ENCODE data around the gene NAP1L1.
A peak's percentile ranks its signal among the peaks of the same experiment; 100 is the strongest.

The NAP1L1 gene

GRCh38 chr12:76040461-76040860 lies 44.0 kb downstream of the NAP1L1 start:
- WGBS (ENCODE audit: insufficient coverage, insufficient read length) = no CpG with 5 or more reads among the region's 4 CpGs
- no peak overlapping the region for H3K27ac ChIP-seq (ENCODE audit: low read length)
- DNase-seq (ENCODE audit: low read depth, low spot score) = no peak
- peaks cover 1% of the 10 kb centered on the region; the same call in 1 of the 2 replicates for H3K4me1 ChIP-seq (ENCODE audit: control insufficient read depth, insufficient read depth, low read length)
- no peaks in the 10 kb centered on the region for H3K27me3 ChIP-seq (ENCODE audit: control insufficient read depth, insufficient read depth, low read length)
- no peak overlapping the region for H3K4me3 ChIP-seq (ENCODE audit: low read length)
- no peaks in the 10 kb centered on the region for H3K9me3 ChIP-seq (ENCODE audit: control insufficient read depth, insufficient read depth, low read length)
- no peaks in the 10 kb centered on the region; the same call in 1 of the 2 replicates for H3K36me3 ChIP-seq (ENCODE audit: control insufficient read depth, insufficient read depth, low read length)

- DNase-seq (ENCODE audit: low read depth, low spot score) = no peak
- no peaks in the 10 kb centered on the region; the same call in 1 of the 2 replicates for H3K36me3 ChIP-seq (ENCODE audit: control insufficient read depth, insufficient read depth, low read length)
- H3K27ac ChIP-seq (ENCODE audit: low read length) = no peak overlapping the region
- no peaks in the 10 kb centered on the region for H3K27me3 ChIP-seq (ENCODE audit: control insufficient read depth, insufficient read depth, low read length)
- H3K4me3 ChIP-seq (ENCODE audit: low read length) = no peak overlapping the region
- no CpG with 5 or more reads among the region's 2 CpGs for WGBS (ENCODE audit: insufficient coverage, insufficient read length)
- H3K9me3 ChIP-seq (ENCODE audit: control insufficient read depth, insufficient read depth, low read length) = no peaks in the 10 kb centered on the region
- H3K4me1 ChIP-seq (ENCODE audit: control insufficient read depth, insufficient read depth, low read length) = peaks cover 1% of the 10 kb centered on the region; the same call in 1 of the 2 replicates
Observed at GRCh38 chr12:76038176-76038575, 46.3 kb downstream of the NAP1L1 start.

GRCh38 chr12:76037130-76038103 lies 47.1 kb downstream of the NAP1L1 start:
- no peaks in the 10 kb centered on the region for H3K36me3 ChIP-seq (ENCODE audit: control insufficient read depth, insufficient read depth, low read length)
- no peak overlapping the region for H3K4me3 ChIP-seq (ENCODE audit: low read length)
- no peak overlapping the region for H3K27ac ChIP-seq (ENCODE audit: low read length)
- no peak for DNase-seq (ENCODE audit: low read depth, low spot score)
- H3K9me3 ChIP-seq (ENCODE audit: control insufficient read depth, insufficient read depth, low read length) = no peaks in the 10 kb centered on the region
- peaks cover 1% of the 10 kb centered on the region; the same call in 1 of the 2 replicates for H3K4me1 ChIP-seq (ENCODE audit: control insufficient read depth, insufficient read depth, low read length)
- WGBS (ENCODE audit: insufficient coverage, insufficient read length) = no CpG with 5 or more reads among the region's 13 CpGs
- H3K27me3 ChIP-seq (ENCODE audit: control insufficient read depth, insufficient read depth, low read length) = no peaks in the 10 kb centered on the region

GRCh38 chr12:76035045-76035444 lies 49.4 kb downstream of the NAP1L1 start:
- no peak overlapping the region for H3K4me3 ChIP-seq (ENCODE audit: low read length)
- H3K27me3 ChIP-seq (ENCODE audit: control insufficient read depth, insufficient read depth, low read length) = no peaks in the 10 kb centered on the region
- no peaks in the 10 kb centered on the region for H3K36me3 ChIP-seq (ENCODE audit: control insufficient read depth, insufficient read depth, low read length)
- WGBS (ENCODE audit: insufficient coverage, insufficient read length) = no CpG with 5 or more reads among the region's 3 CpGs
- no peaks in the 10 kb centered on the region for H3K9me3 ChIP-seq (ENCODE audit: control insufficient read depth, insufficient read depth, low read length)
- H3K27ac ChIP-seq (ENCODE audit: low read length) = no peak overlapping the region
- peaks cover 1% of the 10 kb centered on the region; the same call in 1 of the 2 replicates for H3K4me1 ChIP-seq (ENCODE audit: control insufficient read depth, insufficient read depth, low read length)
- DNase-seq (ENCODE audit: low read depth, low spot score) = no peak

GRCh38 chr12:76033081-76034011 lies 51.1 kb downstream of the NAP1L1 start:
- peaks cover 1% of the 10 kb centered on the region; the same call in 1 of the 2 replicates for H3K4me1 ChIP-seq (ENCODE audit: control insufficient read depth, insufficient read depth, low read length)
- WGBS (ENCODE audit: insufficient coverage, insufficient read length) = no CpG with 5 or more reads among the region's 5 CpGs
- H3K27ac ChIP-seq (ENCODE audit: low read length) = no peak overlapping the region
- DNase-seq (ENCODE audit: low read depth, low spot score) = no peak
- H3K4me3 ChIP-seq (ENCODE audit: low read length) = no peak overlapping the region
- no peaks in the 10 kb centered on the region for H3K36me3 ChIP-seq (ENCODE audit: control insufficient read depth, insufficient read depth, low read length)
- no peaks in the 10 kb centered on the region for H3K9me3 ChIP-seq (ENCODE audit: control insufficient read depth, insufficient read depth, low read length)
- H3K27me3 ChIP-seq (ENCODE audit: control insufficient read depth, insufficient read depth, low read length) = no peaks in the 10 kb centered on the region

GRCh38 chr12:76032043-76032981 lies 52.2 kb downstream of the NAP1L1 start:
- peak overlapping the region; percentile 71 for H3K4me3 ChIP-seq (ENCODE audit: low read length)
- DNase-seq (ENCODE audit: low read depth, low spot score) = no peak
- no peaks in the 10 kb centered on the region; the same call in 1 of the 2 replicates for H3K4me1 ChIP-seq (ENCODE audit: control insufficient read depth, insufficient read depth, low read length)
- WGBS (ENCODE audit: insufficient coverage, insufficient read length) = no CpG with 5 or more reads among the region's 58 CpGs
- no peaks in the 10 kb centered on the region for H3K27me3 ChIP-seq (ENCODE audit: control insufficient read depth, insufficient read depth, low read length)
- H3K27ac ChIP-seq (ENCODE audit: low read length) = no peak overlapping the region
- H3K9me3 ChIP-seq (ENCODE audit: control insufficient read depth, insufficient read depth, low read length) = no peaks in the 10 kb centered on the region
- H3K36me3 ChIP-seq (ENCODE audit: control insufficient read depth, insufficient read depth, low read length) = no peaks in the 10 kb centered on the region

- H3K27me3 ChIP-seq (ENCODE audit: control insufficient read depth, insufficient read depth, low read length) = no peaks in the 10 kb centered on the region
- DNase-seq (ENCODE audit: low read depth, low spot score) = no peak
- H3K4me3 ChIP-seq (ENCODE audit: low read length) = peak within 1 kb of the TSS; percentile 71
- no peaks in the 10 kb centered on the region for H3K36me3 ChIP-seq (ENCODE audit: control insufficient read depth, insufficient read depth, low read length)
- H3K9me3 ChIP-seq (ENCODE audit: control insufficient read depth, insufficient read depth, low read length) = no peaks in the 10 kb centered on the region
- no CpG with 5 or more reads among the region's 67 CpGs for WGBS (ENCODE audit: insufficient coverage, insufficient read length)
- no peak within 1 kb of the TSS for H3K27ac ChIP-seq (ENCODE audit: low read length)
- H3K4me1 ChIP-seq (ENCODE audit: control insufficient read depth, insufficient read depth, low read length) = no peaks in the 10 kb centered on the region
Observed at GRCh38 chr12:76031414-76032042, 53.0 kb downstream of the NAP1L1 start, which contains the start of gene PHLDA1. PHLDA1 (minus strand) TSS chr12:76031776.

GRCh38 chr12:76031081-76031413 lies 53.4 kb downstream of the NAP1L1 start:
- H3K9me3 ChIP-seq (ENCODE audit: control insufficient read depth, insufficient read depth, low read length) = no peaks in the 10 kb centered on the region
- H3K4me3 ChIP-seq (ENCODE audit: low read length) = peak overlapping the region; percentile 71
- H3K27ac ChIP-seq (ENCODE audit: low read length) = no peak overlapping the region
- no CpG with 5 or more reads among the region's 26 CpGs for WGBS (ENCODE audit: insufficient coverage, insufficient read length)
- no peaks in the 10 kb centered on the region for H3K27me3 ChIP-seq (ENCODE audit: control insufficient read depth, insufficient read depth, low read length)
- no peaks in the 10 kb centered on the region for H3K36me3 ChIP-seq (ENCODE audit: control insufficient read depth, insufficient read depth, low read length)
- H3K4me1 ChIP-seq (ENCODE audit: control insufficient read depth, insufficient read depth, low read length) = no peaks in the 10 kb centered on the region
- no peak for DNase-seq (ENCODE audit: low read depth, low spot score)

- peak overlapping the region; percentile 71 for H3K4me3 ChIP-seq (ENCODE audit: low read length)
- no peaks in the 10 kb centered on the region for H3K9me3 ChIP-seq (ENCODE audit: control insufficient read depth, insufficient read depth, low read length)
- H3K27ac ChIP-seq (ENCODE audit: low read length) = no peak overlapping the region
- H3K27me3 ChIP-seq (ENCODE audit: control insufficient read depth, insufficient read depth, low read length) = no peaks in the 10 kb centered on the region
- WGBS (ENCODE audit: insufficient coverage, insufficient read length) = no CpG with 5 or more reads among the region's 40 CpGs
- DNase-seq (ENCODE audit: low read depth, low spot score) = no peak
- peaks cover 2% of the 10 kb centered on the region; the same call in 1 of the 2 replicates for H3K4me1 ChIP-seq (ENCODE audit: control insufficient read depth, insufficient read depth, low read length)
- H3K36me3 ChIP-seq (ENCODE audit: control insufficient read depth, insufficient read depth, low read length) = no peaks in the 10 kb centered on the region
Observed at GRCh38 chr12:76030341-76031080, 54.0 kb downstream of the NAP1L1 start.

Data from iPS DF 6.9 (cell line).